HEK293 (cell line): Measurements from ENCODE around the gene HOXB4.

Source experiments
- CTCF ChIA-PET: fragments of 350-600 bp; formaldehyde crosslinking; extraction: SDS; loops from one replicate; lab custom pipeline; 2021; ENCODE audit warnings: antibody characterized with exemption; lab: Yijun Ruan, JAX
- POLR2A ChIA-PET: fragments of 300-600 bp; formaldehyde crosslinking; extraction: SDS; loops from one replicate; lab custom pipeline; 2020; ENCODE audit warnings: antibody characterized with exemption, inconsistent platforms; lab: Yijun Ruan, JAX
- H3K27ac ChIP-seq: fragments of 200-500 bp; sonication (Bioruptor generic); 2 replicates; pipeline ENCODE4 v1.5.1; 2014; ENCODE audit warnings: low read depth, low read length, control low read depth, inconsistent platforms; ENCODE audit errors: extremely low read depth
- H3K36me3 ChIP-seq, 2 experiments: fragments of 200-500 bp in 1 of 2; sonication (Bioruptor generic) in 1 of 2; 1 replicate in 1 of 2; 2 replicates in 1 of 2; pipeline ENCODE4 v1.5.1; 2014 to 2017; ENCODE audit warnings: inconsistent platforms in 2 of 2, low read length in 2 of 2; ENCODE audit not compliant: control insufficient read depth in 2 of 2, insufficient read depth in 1 of 2
- H3K4me1 ChIP-seq: fragments of 200-500 bp; sonication (Bioruptor generic); 2 replicates; pipeline ENCODE4 v1.5.1; 2014; ENCODE audit warnings: mild to moderate bottlenecking, low read length, inconsistent platforms; ENCODE audit not compliant: control insufficient read depth, insufficient read depth
- H3K4me3 ChIP-seq: 2 replicates; pipeline ENCODE4 v1.5.1; 2011; ENCODE audit warnings: low read depth, mild to moderate bottlenecking, control low read depth, low read length, moderate library complexity
- H3K9me3 ChIP-seq: fragments of 200-500 bp; sonication (Bioruptor generic); 2 replicates; pipeline ENCODE4 v1.5.1; 2014; ENCODE audit warnings: low read depth, low read length, inconsistent platforms; ENCODE audit not compliant: control insufficient read depth, insufficient read depth
- IKZF3 ChIP-seq: fragments of 450-650 bp; IDR thresholded peaks from 2 replicates; pipeline ENCODE4 v1.5.0; 2018; ENCODE audit warnings: missing biosample characterization, mild to moderate bottlenecking, missing genetic modification characterization, moderate library complexity
- KLF17 ChIP-seq: fragments of 450-650 bp; formaldehyde crosslinking; IDR thresholded peaks from 2 replicates; pipeline ENCODE4 v1.5.1; 2016; ENCODE audit warnings: missing biosample characterization, missing genetic modification characterization
- TSHZ1 ChIP-seq: fragments of 450-650 bp; formaldehyde crosslinking; IDR thresholded peaks from 2 replicates; pipeline ENCODE4 v1.5.1; 2016; ENCODE audit warnings: missing biosample characterization, missing genetic modification characterization, borderline replicate concordance
- ZBTB11 ChIP-seq: fragments of 450-650 bp; formaldehyde crosslinking; conservative IDR thresholded peaks from 2 replicates; pipeline ENCODE4 v1.5.1; 2016; ENCODE audit warnings: low read depth, missing biosample characterization, missing genetic modification characterization
- ZBTB44 ChIP-seq: fragments of 450-650 bp; IDR thresholded peaks from 2 replicates; pipeline ENCODE4 v1.5.1; 2018; ENCODE audit warnings: missing biosample characterization, mild to moderate bottlenecking, missing genetic modification characterization
- ZFP41 ChIP-seq: fragments of 450-650 bp; formaldehyde crosslinking; IDR thresholded peaks from 2 replicates; pipeline ENCODE4 v1.5.1; 2016; ENCODE audit warnings: missing biosample characterization, missing genetic modification characterization, borderline replicate concordance
- ZNF138 ChIP-seq: fragments of 450-650 bp; formaldehyde crosslinking; IDR thresholded peaks from 2 replicates; pipeline ENCODE4 v1.5.1; 2016; ENCODE audit warnings: missing biosample characterization, missing genetic modification characterization, borderline replicate concordance
- ZNF202 ChIP-seq: fragments of 450-650 bp; formaldehyde crosslinking; IDR thresholded peaks from 2 replicates; pipeline ENCODE4 v1.5.1; 2016; ENCODE audit warnings: missing biosample characterization, missing genetic modification characterization, borderline replicate concordance
- ZNF362 ChIP-seq: fragments of 450-650 bp; formaldehyde crosslinking; IDR thresholded peaks from 2 replicates; pipeline ENCODE4 v1.5.1; 2016; ENCODE audit warnings: missing biosample characterization, missing genetic modification characterization
- ZNF366 ChIP-seq: fragments of 450-650 bp; formaldehyde crosslinking; conservative IDR thresholded peaks from 2 replicates; pipeline ENCODE4 v1.5.1; 2016; ENCODE audit warnings: missing biosample characterization, missing genetic modification characterization
- ZNF513 ChIP-seq: fragments of 450-650 bp; IDR thresholded peaks from 2 replicates; pipeline ENCODE4 v1.5.1; 2018; ENCODE audit warnings: missing biosample characterization, missing genetic modification characterization
- ZNF529 ChIP-seq: fragments of 450-650 bp; formaldehyde crosslinking; IDR thresholded peaks from 2 replicates; pipeline ENCODE4 v1.5.1; 2017; ENCODE audit warnings: missing genetic modification characterization, missing biosample characterization; ENCODE audit not compliant: insufficient replicate concordance
- ZNF580 ChIP-seq: fragments of 450-650 bp; formaldehyde crosslinking; IDR thresholded peaks from 2 replicates; pipeline ENCODE4 v1.5.1; 2016; ENCODE audit warnings: missing biosample characterization, missing genetic modification characterization
- ZNF692 ChIP-seq: fragments of 450-650 bp; formaldehyde crosslinking; IDR thresholded peaks from 2 replicates; pipeline ENCODE4 v1.5.1; 2016; ENCODE audit warnings: missing biosample characterization, missing genetic modification characterization
- ZNF843 ChIP-seq: fragments of 450-650 bp; formaldehyde crosslinking; IDR thresholded peaks from 2 replicates; pipeline ENCODE4 v1.5.1; 2016; ENCODE audit warnings: missing biosample characterization, missing genetic modification characterization

The HOXB4 gene

GRCh38 chr17:48558057-48558830 is 19.9 kb downstream of the HOXB4 start:
- Histone ChIP-seq H3K36me3 (peaks cover 13 to 50% of the 10 kb centered on the region in 2 experiments), H3K9me3 (no peaks in the 10 kb centered on the region), H3K27ac (peak overlapping the region; percentile 97; the same call in 1 of the 2 replicates), H3K4me3 (no peak overlapping the region), H3K4me1 (peaks cover 83% of the 10 kb centered on the region)
- TF ChIP-seq IKZF3 (peak; percentile 13; the same call in 1 of the 2 replicates), ZNF366 (tag by site-specific recombination) (no peak), TSHZ1 (tag by site-specific recombination) (no peak), ZNF843 (tag by site-specific recombination) (no peak), ZNF362 (no peak)
- POLR2A ChIA-PET = no interaction called here
- CTCF ChIA-PET = interaction anchor here (1.1 to 1.7 kb wide), 4 partner anchors 9 to 66 kb away, joined by 3 to 6 read pairs (median 4); no protein-coding TSS in a partner anchor

GRCh38 chr17:48556576-48557401 is 21.4 kb downstream of the HOXB4 start:
- no peak overlapping the region for H3K4me3 ChIP-seq
- H3K4me1 ChIP-seq = peaks cover 68% of the 10 kb centered on the region
- peak overlapping the region; percentile 97 for H3K27ac ChIP-seq
- no peaks in the 10 kb centered on the region for H3K9me3 ChIP-seq
- ChIA-PET POLR2A (interaction anchor here (0.6 to 3.0 kb wide), 10 partner anchors 10 to 135 kb away, joined by 3 to 26 read pairs (median 6); partner anchors contain the start of gene HOXB5), CTCF (interaction anchor here (0.6 to 1.7 kb wide), 13 partner anchors 8 to 404 kb away, joined by 3 to 6 read pairs (median 4); no protein-coding TSS in a partner anchor)
- H3K36me3 ChIP-seq = peaks cover 13 to 52% of the 10 kb centered on the region in 2 experiments
- TF ChIP-seq ZNF202 (no peak), KLF17 (tag by site-specific recombination) (no peak), ZNF580 (tag by site-specific recombination) (no peak), ZFP41 (tag by site-specific recombination) (no peak), ZNF513 (tag by site-specific recombination) (peak; percentile 47; the same call in 1 of the 2 replicates), ZBTB44 (no peak), ZNF692 (tag by site-specific recombination) (no peak), ZBTB11 (0 out of 2 replicates have a peak, but pooled peaks have one; percentile 25), ZNF138 (no peak), ZNF529 (tag by site-specific recombination) (no peak)
